GM12864 (cell line): ENCODE results near the gene CT45A1.
A peak's percentile ranks its signal among the peaks of the same experiment; 100 is the strongest.
"Not testable (repeated sequence)": the region's sequence is repeated elsewhere in the genome, so short reads cannot be mapped to it uniquely, and the experiment has no call there.

Experiments
- DNase-seq: peaks from one replicate; pipeline ENCODE4 v3.0.0-alpha.2; 2011; ENCODE audit warnings: low read depth
- H3K4me3 ChIP-seq: 2 replicates; pipeline ENCODE4 v1.5.1; 2011; ENCODE audit warnings: mild to moderate bottlenecking, low read depth, low read length, control low read depth
- TF ChIP-seq, protein P1 (sequence below): IDR thresholded peaks from 2 replicates; pipeline ENCODE4 v1.5.1; 2011; ENCODE audit warnings: low read depth, mild to moderate bottlenecking, moderate library complexity, low read length, control low read depth, inconsistent platforms; ENCODE audit errors: missing control alignments

The CT45A1 gene

GRCh38 chrX:135737366-135738071 lies 24.1 kb downstream of the CT45A1 start:
- TF ChIP-seq, protein P1, sequence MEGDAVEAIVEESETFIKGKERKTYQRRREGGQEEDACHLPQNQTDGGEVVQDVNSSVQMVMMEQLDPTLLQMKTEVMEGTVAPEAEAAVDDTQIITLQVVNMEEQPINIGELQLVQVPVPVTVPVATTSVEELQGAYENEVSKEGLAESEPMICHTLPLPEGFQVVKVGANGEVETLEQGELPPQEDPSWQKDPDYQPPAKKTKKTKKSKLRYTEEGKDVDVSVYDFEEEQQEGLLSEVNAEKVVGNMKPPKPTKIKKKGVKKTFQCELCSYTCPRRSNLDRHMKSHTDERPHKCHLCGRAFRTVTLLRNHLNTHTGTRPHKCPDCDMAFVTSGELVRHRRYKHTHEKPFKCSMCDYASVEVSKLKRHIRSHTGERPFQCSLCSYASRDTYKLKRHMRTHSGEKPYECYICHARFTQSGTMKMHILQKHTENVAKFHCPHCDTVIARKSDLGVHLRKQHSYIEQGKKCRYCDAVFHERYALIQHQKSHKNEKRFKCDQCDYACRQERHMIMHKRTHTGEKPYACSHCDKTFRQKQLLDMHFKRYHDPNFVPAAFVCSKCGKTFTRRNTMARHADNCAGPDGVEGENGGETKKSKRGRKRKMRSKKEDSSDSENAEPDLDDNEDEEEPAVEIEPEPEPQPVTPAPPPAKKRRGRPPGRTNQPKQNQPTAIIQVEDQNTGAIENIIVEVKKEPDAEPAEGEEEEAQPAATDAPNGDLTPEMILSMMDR: no peak
- no peak overlapping the region for H3K4me3 ChIP-seq
- DNase-seq: no peak

DNA sequence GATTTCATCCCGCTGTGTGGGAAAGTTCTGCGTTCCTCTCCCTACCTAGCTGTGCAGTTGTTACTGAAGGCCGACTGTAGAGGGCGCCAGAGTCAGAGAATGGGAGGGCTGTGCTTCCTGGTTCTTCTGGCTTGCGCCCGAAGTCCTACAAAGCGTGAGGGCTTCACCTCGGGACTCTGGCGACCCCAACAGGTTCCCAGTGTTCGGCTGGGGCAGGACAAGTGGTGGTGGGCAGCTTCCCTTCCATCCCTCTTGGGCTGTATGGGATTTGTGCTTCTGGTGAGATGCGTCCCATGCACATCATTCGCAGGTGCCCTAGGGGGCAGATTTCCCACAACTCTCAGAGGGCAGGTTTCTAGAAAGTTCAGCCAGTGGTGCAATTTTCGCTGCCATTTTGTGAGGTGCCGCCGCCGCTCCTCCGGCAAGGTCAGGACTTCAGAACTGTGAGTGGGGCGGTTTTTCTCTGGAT lies 27.3 kb downstream of the CT45A1 start:
- no peak for DNase-seq
- TF ChIP-seq, protein P1: peak; percentile 70
- no peak overlapping the region for H3K4me3 ChIP-seq

DNA sequence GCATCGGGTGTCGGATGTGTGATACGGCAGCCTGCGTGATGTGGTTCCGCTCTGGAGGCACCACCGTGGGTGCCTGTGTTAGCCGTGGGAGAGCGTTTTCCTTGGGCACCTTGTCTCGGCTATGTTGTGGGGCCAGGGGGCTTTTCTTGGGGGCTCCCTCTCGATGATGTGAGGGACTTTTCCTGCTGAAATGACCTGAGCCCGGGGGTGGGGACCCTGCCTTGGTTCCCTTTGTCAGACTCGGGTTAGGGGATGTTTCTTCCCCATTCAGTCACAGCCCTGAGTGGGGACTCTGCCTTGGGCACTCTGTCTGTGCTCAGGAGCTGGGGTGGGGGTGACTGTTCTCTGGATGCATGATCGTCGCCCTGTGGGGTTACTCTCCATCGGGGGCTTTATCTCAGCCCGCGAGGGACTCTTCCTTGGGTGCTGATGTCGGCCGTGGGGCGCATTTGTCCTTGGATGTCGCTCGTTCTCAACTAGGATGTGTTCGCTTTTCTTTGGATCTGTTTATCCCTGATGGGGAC lies 27.8 kb downstream of the CT45A1 start:
- no peak overlapping the region for H3K4me3 ChIP-seq
- no peak for DNase-seq
- TF ChIP-seq, protein P1: no peak

GRCh38 chrX:135744739-135745138 lies 31.3 kb downstream of the CT45A1 start:
- not testable (repeated sequence) for H3K4me3 ChIP-seq, DNase-seq

DNA sequence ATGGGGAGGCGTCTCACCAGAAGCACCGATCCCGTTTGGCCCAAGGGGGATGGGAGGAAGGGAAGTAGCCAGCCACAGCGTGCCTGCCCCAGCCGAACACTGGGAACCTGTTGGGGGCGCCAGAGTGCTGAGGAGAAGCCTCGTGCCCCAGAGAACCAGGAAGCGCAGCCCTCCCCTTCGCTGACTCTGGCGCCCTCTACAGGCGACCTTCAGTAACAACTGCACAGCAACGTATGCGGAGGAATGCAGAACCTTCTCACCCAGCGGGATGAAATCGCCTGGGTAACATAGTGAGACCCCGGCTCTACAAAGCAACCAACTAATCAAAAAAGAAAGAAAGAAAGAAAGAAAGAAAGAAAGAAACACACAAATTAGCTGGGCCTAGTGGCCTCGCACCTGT lies 54.7 kb downstream of the CT45A1 start, which contains the start of gene CT45A3:
CT45A3 (minus strand) TSS at position 101 of the 400 bp plus-strand sequence. CDS start 3,747 bp downstream, outside the sequence.
- DNase-seq, H3K4me3 ChIP-seq: not testable (repeated sequence)
